ENCODE data around the gene SLC4A9. TPM values are rescaled to one million over a fixed set of nuclear protein-coding genes. Genes with fewer than 3 reads are reported as not detected.

The SLC4A9 gene
- total and polyA plus RNA-seq, 2 donors (not counting 1 experiment from before 2014, with no cell fraction given): 0.10 TPM; not detected in 1

GRCh38 chr5:140324041-140324600 lies 35.9 kb upstream of the SLC4A9 start:
- H3K4me3 ChIP-seq (ENCODE audit: control extremely low read depth in 1 of 5, extremely low read depth in 1 of 5, insufficient read depth in 1 of 5, low read depth in 2 of 5, low read length in 4 of 5): no peak overlapping the region
- Mint-ChIP-seq H3K4me3 (no peak overlapping the region), H3K27me3 (no peaks in the 10 kb centered on the region), H3K4me1 (no peaks in the 10 kb centered on the region), H3K9me3 (ENCODE audit: insufficient read depth) (peaks cover 2% of the 10 kb centered on the region), H3K27ac (no peak overlapping the region)
- H3K27me3 ChIP-seq (replicated peaks in 1 of 4; ENCODE audit: control extremely low read depth in 1 of 4, control insufficient read depth in 3 of 4, insufficient read depth in 4 of 4, low read length in 3 of 4): no peaks in the 10 kb centered on the region
- TF ChIP-seq EZH2 (IDR thresholded peaks at IDR 0.05; ENCODE audit: borderline replicate concordance, insufficient read depth, low read depth, low read length, poor library complexity, severe bottlenecking) (no peak), CTCF (IDR thresholded peaks at IDR 0.05) (no peak)
- no peak for ATAC-seq (ENCODE audit: low read depth)
- no peak for DNase-seq
- no peak overlapping the region for H3K27ac ChIP-seq (ENCODE audit: low read length in 2 of 2)
- H3K9ac ChIP-seq (ENCODE audit: low read length): no peak overlapping the region
- intact Hi-C loops (cut with micrococcal nuclease): no loop called here
- ChIA-PET POLR2A (no interaction called here), CTCF (interaction anchor here (1.0 kb wide), 1 partner anchor 22 kb away, joined by 4 read pairs; the partner anchor contains the start of gene HBEGF)
- no peak overlapping the region for H2AFZ ChIP-seq (ENCODE audit: insufficient read depth, low read depth, low read length, poor library complexity, severe bottlenecking)
- no peaks in the 10 kb centered on the region for H3K9me3 ChIP-seq (ENCODE audit: control extremely low read depth in 1 of 3, control insufficient read depth in 2 of 3, insufficient read depth in 1 of 3, low read length in 2 of 3)
- no peaks in the 10 kb centered on the region for H3K36me3 ChIP-seq (replicated peaks in 1 of 2; ENCODE audit: control extremely low read depth in 1 of 2, control insufficient read depth in 1 of 2, extremely low read depth in 1 of 2, insufficient read depth in 2 of 2, low read length in 1 of 2)
- no peaks in the 10 kb centered on the region for H4K20me1 ChIP-seq (ENCODE audit: control insufficient read depth, insufficient read depth, low read length, poor library complexity, severe bottlenecking)
- H3K4me2 ChIP-seq (replicated peaks; ENCODE audit: low read depth, low read length, poor library complexity, severe bottlenecking): no peak overlapping the region
- no peaks in the 10 kb centered on the region for H3K4me1 ChIP-seq (ENCODE audit: control insufficient read depth in 2 of 2, insufficient read depth in 2 of 2, low read length in 2 of 2)
- 82% methylated on average over 4 of the region's 5 CpGs for WGBS (ENCODE audit: insufficient coverage)
- H3K79me2 ChIP-seq (ENCODE audit: control insufficient read depth, insufficient read depth, low read length): no peaks in the 10 kb centered on the region

GRCh38 chr5:140324617-140325241 lies 35.3 kb upstream of the SLC4A9 start:
- DNase-seq: no peak
- Histone ChIP-seq H3K4me2 (replicated peaks; ENCODE audit: low read depth, low read length, poor library complexity, severe bottlenecking) (no peak overlapping the region), H4K20me1 (ENCODE audit: control insufficient read depth, insufficient read depth, low read length, poor library complexity, severe bottlenecking) (no peaks in the 10 kb centered on the region), H3K36me3 (replicated peaks in 1 of 2; ENCODE audit: control extremely low read depth in 1 of 2, control insufficient read depth in 1 of 2, extremely low read depth in 1 of 2, insufficient read depth in 2 of 2, low read length in 1 of 2) (no peaks in the 10 kb centered on the region), H3K4me1 (ENCODE audit: control insufficient read depth in 2 of 2, insufficient read depth in 2 of 2, low read length in 2 of 2) (no peaks in the 10 kb centered on the region), H3K9ac (ENCODE audit: low read length) (no peak overlapping the region), H3K27me3 (replicated peaks in 1 of 4; ENCODE audit: control extremely low read depth in 1 of 4, control insufficient read depth in 3 of 4, insufficient read depth in 4 of 4, low read length in 3 of 4) (no peaks in the 10 kb centered on the region), H2AFZ (ENCODE audit: insufficient read depth, low read depth, low read length, poor library complexity, severe bottlenecking) (no peak overlapping the region), H3K79me2 (ENCODE audit: control insufficient read depth, insufficient read depth, low read length) (no peaks in the 10 kb centered on the region), H3K9me3 (ENCODE audit: control extremely low read depth in 1 of 3, control insufficient read depth in 2 of 3, insufficient read depth in 1 of 3, low read length in 2 of 3) (no peaks in the 10 kb centered on the region), H3K4me3 (ENCODE audit: control extremely low read depth in 1 of 5, extremely low read depth in 1 of 5, insufficient read depth in 1 of 5, low read depth in 2 of 5, low read length in 4 of 5) (no peak overlapping the region), H3K27ac (ENCODE audit: low read length in 2 of 2) (no peak overlapping the region)
- no peak for ATAC-seq (ENCODE audit: low read depth)
- Mint-ChIP-seq H3K4me1 (no peaks in the 10 kb centered on the region), H3K27me3 (no peaks in the 10 kb centered on the region), H3K4me3 (no peak overlapping the region), H3K27ac (no peak overlapping the region), H3K9me3 (ENCODE audit: insufficient read depth) (peaks cover 2% of the 10 kb centered on the region)
- POLR2A ChIA-PET: interaction anchor here (0.7 kb wide), 1 partner anchor 30 kb away, joined by 4 read pairs; no protein-coding TSS in a partner anchor
- intact Hi-C loops (cut with micrococcal nuclease): no loop called here
- TF ChIP-seq CTCF (IDR thresholded peaks at IDR 0.05) (no peak), EZH2 (IDR thresholded peaks at IDR 0.05; ENCODE audit: borderline replicate concordance, insufficient read depth, low read depth, low read length, poor library complexity, severe bottlenecking) (no peak)
- WGBS (ENCODE audit: insufficient coverage): no CpG with 5 or more reads among the region's 1 CpG
- CTCF ChIA-PET: interaction anchor here (1.0 to 1.4 kb wide), 2 partner anchors 22 to 27 kb away, joined by 3 to 4 read pairs; partner anchors contain the start of gene HBEGF

Measured in B cell (primary cell).